Astrocyte (in vitro differentiated cells and primary cell): Measurements from ENCODE around the gene STON1.

Experiments
- CTCF ChIP-seq: IDR thresholded peaks from 2 replicates; pipeline ENCODE4 v1.5.1; 2011; ENCODE audit warnings: low read depth, mild to moderate bottlenecking, inconsistent platforms, low read length, moderate library complexity; ENCODE audit not compliant: insufficient read depth
- EZH2 ChIP-seq: IDR thresholded peaks from 2 replicates; pipeline ENCODE4 v1.6.1; 2012; ENCODE audit warnings: mild to moderate bottlenecking, low read length, inconsistent platforms; ENCODE audit not compliant: insufficient read depth

- no peak for TF ChIP-seq CTCF
- TF ChIP-seq EZH2: no peak
These were observed 58.0 kb downstream of the STON1 start for GRCh38 chr2:48587961-48588360.
